PC-3 (cell line): ENCODE measurements around the gene SLC6A16. TPM values are rescaled to one million over a fixed set of nuclear protein-coding genes. Genes with fewer than 3 reads are reported as not detected.

Experiments used
- ATAC-seq: fragments of 200-7000 bp; cut with Tn5 transposase; 2 replicates; pipeline ENCODE4 v1.9.1; 2020; ENCODE audit warnings: mild to moderate bottlenecking, moderate library complexity
- BruUV-seq: library from RNA; stranded (reverse); fragments of 400-500 nt; replicated peaks from 2 replicates; lab custom pipeline; 2021; lab: Mats Ljungman, UMichigan
- CTCF ChIA-PET: fragments of 300-600 bp; sonication (Branson Sonifier 250); formaldehyde crosslinking; loops from one replicate; lab custom pipeline; 2022; ENCODE audit warnings: antibody characterized with exemption; lab: Charles Lee
- POLR2A ChIA-PET: fragments of 300-600 bp; sonication (Branson Sonifier 250); formaldehyde crosslinking; loops from one replicate; lab custom pipeline; 2022; ENCODE audit warnings: antibody characterized with exemption; ENCODE audit not compliant: unreplicated experiment; lab: Charles Lee
- DNase-seq: peaks from one replicate; pipeline ENCODE4 v3.0.0-alpha.2; 2015
- H2AFZ ChIP-seq: fragments of 300-600 bp; sonication (generic); 2 replicates; pipeline ENCODE4 v1.6.0; 2016; ENCODE audit warnings: antibody characterized with exemption, low read length
- H3F3A ChIP-seq: fragments of 300-600 bp; sonication (generic); one replicate; pipeline ENCODE4 v1.6.0; 2017; ENCODE audit warnings: antibody characterized with exemption, low read length, control low read depth, mild to moderate bottlenecking; ENCODE audit not compliant: unreplicated experiment
- H3K27ac ChIP-seq: fragments of 300-600 bp; sonication (generic); 2 replicates; pipeline ENCODE4 v1.5.1; 2016; ENCODE audit warnings: mild to moderate bottlenecking, low read length
- H3K27me3 ChIP-seq: fragments of 300-600 bp; sonication (generic); 2 replicates; pipeline ENCODE4 v1.6.1; 2016; ENCODE audit warnings: low read length, mixed read lengths
- H3K36me3 ChIP-seq: fragments of 300-600 bp; sonication (generic); 2 replicates; pipeline ENCODE4 v1.6.1; 2016; ENCODE audit warnings: low read depth, mixed run types, low read length, mixed read lengths
- H3K4me1 ChIP-seq: fragments of 300-600 bp; sonication (generic); 2 replicates; pipeline ENCODE4 v1.5.1; 2016; ENCODE audit warnings: low read length; ENCODE audit not compliant: insufficient read depth
- H3K4me2 ChIP-seq: fragments of 300-600 bp; sonication (generic); 2 replicates; pipeline ENCODE4 v1.6.0; 2016; ENCODE audit warnings: low read length
- H3K4me3 ChIP-seq: fragments of 300-600 bp; sonication (generic); 2 replicates; pipeline ENCODE4 v1.5.1; 2016; ENCODE audit warnings: mild to moderate bottlenecking, low read length, mixed read lengths
- H3K79me2 ChIP-seq: fragments of 300-600 bp; sonication (generic); 2 replicates; pipeline ENCODE4 v1.6.1; 2017; ENCODE audit warnings: low read length, mixed read lengths
- H3K9ac ChIP-seq: fragments of 300-600 bp; sonication (generic); 2 replicates; pipeline ENCODE4 v1.6.0; 2016; ENCODE audit warnings: mild to moderate bottlenecking, low read length
- H3K9me2 ChIP-seq: fragments of 300-600 bp; sonication (generic); replicated peaks from 2 replicates; pipeline ENCODE4 v1.6.1; 2016; ENCODE audit warnings: mixed run types, low read length, mixed read lengths
- H3K9me3 ChIP-seq: fragments of 300-600 bp; sonication (generic); 2 replicates; pipeline ENCODE4 v1.6.1; 2016; ENCODE audit warnings: low read length, mixed read lengths
- H4K20me1 ChIP-seq: fragments of 300-600 bp; sonication (generic); 2 replicates; pipeline ENCODE4 v1.6.1; 2016; ENCODE audit warnings: low read length, mixed read lengths
- CTCF ChIP-seq: fragments of 300-600 bp; sonication (generic); conservative IDR thresholded peaks from 2 replicates; pipeline ENCODE4 v1.5.1; 2017; ENCODE audit warnings: antibody characterized with exemption, low read depth, mild to moderate bottlenecking, low read length
- EZH2 ChIP-seq: fragments of 300-600 bp; sonication (generic); IDR thresholded peaks from one replicate; pipeline ENCODE4 v1.6.1; 2017; ENCODE audit warnings: antibody characterized with exemption, mild to moderate bottlenecking, low read length; ENCODE audit not compliant: unreplicated experiment
- EZH2phosphoT487 ChIP-seq: fragments of 300-600 bp; sonication (generic); IDR thresholded peaks from 2 replicates; pipeline ENCODE4 v1.6.1; 2018; ENCODE audit warnings: mild to moderate bottlenecking, antibody characterized with exemption, low read length, borderline replicate concordance
- intact Hi-C: fragments of 100-400 bp; cut with micrococcal nuclease; formaldehyde crosslinking; loops from 2 replicates; pipeline ENCODE4 v1.9.0; 2023
- total RNA-seq: library from RNA; depleted of rRNA; stranded (reverse); fragments of >200 nt; gene quantifications from 2 replicates; pipeline ENCODE4 v1.2.3, GENCODE V29; 2014

The SLC6A16 gene
- total RNA-seq, 1 experiment from 2014 or later, result not detected

GRCh38 chr19:49335784-49336481 is 10.9 kb upstream of the SLC6A16 start:
- CTCF ChIA-PET, result no interaction called here
- no TSS peak for BruUV-seq
- intact Hi-C loops, result no loop called here

GRCh38 chr19:49335071-49335783 is 10.2 kb upstream of the SLC6A16 start, which contains the start of gene CD37:
Gene CD37 (plus strand): TSS chr19:49335406. CDS start chr19:49335541, 135 bp downstream.
- POLR2A ChIA-PET, result no interaction called here
- no TSS peak for BruUV-seq
- H3K27me3 ChIP-seq, result no peaks in the 10 kb centered on the region
- no peaks in the 10 kb centered on the region for H3F3A ChIP-seq
- H3K9me3 ChIP-seq, result no peaks in the 10 kb centered on the region
- H3K36me3 ChIP-seq, result no peaks in the 10 kb centered on the region
- no peak for DNase-seq
- no peak within 1 kb of the TSS for H3K9ac ChIP-seq
- ATAC-seq, result no peak
- H3K4me1 ChIP-seq, result peaks cover 14% of the 10 kb centered on the region
- no peak within 1 kb of the TSS for H3K27ac ChIP-seq
- CTCF ChIA-PET, result no interaction called here
- H2AFZ ChIP-seq, result no peak within 1 kb of the TSS
- H3K4me3 ChIP-seq, result no peak within 1 kb of the TSS
- intact Hi-C loops, result no loop called here
- H3K9me2 ChIP-seq, result no peaks in the 10 kb centered on the region
- H4K20me1 ChIP-seq, result no peaks in the 10 kb centered on the region
- H3K79me2 ChIP-seq, result no peaks in the 10 kb centered on the region
- no peak within 1 kb of the TSS for H3K4me2 ChIP-seq
- TF ChIP-seq EZH2phosphoT487 (no peak), EZH2 (no peak), CTCF (no peak)

More at GRCh38 chr19:49335784-49336481, 10.9 kb upstream of the SLC6A16 start:
- no peaks in the 10 kb centered on the region for H3K79me2 ChIP-seq
- H3K9ac ChIP-seq, result no peak overlapping the region
- H3F3A ChIP-seq, result no peaks in the 10 kb centered on the region
- peaks cover 14% of the 10 kb centered on the region for H3K4me1 ChIP-seq
- no peaks in the 10 kb centered on the region for H3K27me3 ChIP-seq
- DNase-seq, result no peak
- no peak overlapping the region for H2AFZ ChIP-seq
- no peaks in the 10 kb centered on the region for H3K9me2 ChIP-seq
- POLR2A ChIA-PET, result no interaction called here
- peaks cover under 1% of the 10 kb centered on the region; the same call in 1 of the 2 replicates for H3K36me3 ChIP-seq
- H3K27ac ChIP-seq, result no peak overlapping the region
- TF ChIP-seq EZH2phosphoT487 (no peak), CTCF (no peak), EZH2 (no peak)
- no peak for ATAC-seq
- H4K20me1 ChIP-seq, result no peaks in the 10 kb centered on the region
- H3K4me3 ChIP-seq, result no peak overlapping the region
- no peak overlapping the region for H3K4me2 ChIP-seq
- H3K9me3 ChIP-seq, result no peaks in the 10 kb centered on the region
